B cell (primary cell): Measurements from ENCODE around the gene GPR78.

Experiments
- EZH2 ChIP-seq: IDR thresholded peaks from 2 replicates; pipeline ENCODE4 v1.6.1; 2012; ENCODE audit warnings: borderline replicate concordance, low read depth, mild to moderate bottlenecking, moderate library complexity, low read length; ENCODE audit not compliant: insufficient read depth, poor library complexity, severe bottlenecking
- TF ChIP-seq, protein P1 (sequence below): fragments of 200-600 bp; IDR thresholded peaks from one replicate; pipeline ENCODE4 v1.8.0; 2022; ENCODE audit warnings: antibody characterized with exemption, mild to moderate bottlenecking

DNA sequence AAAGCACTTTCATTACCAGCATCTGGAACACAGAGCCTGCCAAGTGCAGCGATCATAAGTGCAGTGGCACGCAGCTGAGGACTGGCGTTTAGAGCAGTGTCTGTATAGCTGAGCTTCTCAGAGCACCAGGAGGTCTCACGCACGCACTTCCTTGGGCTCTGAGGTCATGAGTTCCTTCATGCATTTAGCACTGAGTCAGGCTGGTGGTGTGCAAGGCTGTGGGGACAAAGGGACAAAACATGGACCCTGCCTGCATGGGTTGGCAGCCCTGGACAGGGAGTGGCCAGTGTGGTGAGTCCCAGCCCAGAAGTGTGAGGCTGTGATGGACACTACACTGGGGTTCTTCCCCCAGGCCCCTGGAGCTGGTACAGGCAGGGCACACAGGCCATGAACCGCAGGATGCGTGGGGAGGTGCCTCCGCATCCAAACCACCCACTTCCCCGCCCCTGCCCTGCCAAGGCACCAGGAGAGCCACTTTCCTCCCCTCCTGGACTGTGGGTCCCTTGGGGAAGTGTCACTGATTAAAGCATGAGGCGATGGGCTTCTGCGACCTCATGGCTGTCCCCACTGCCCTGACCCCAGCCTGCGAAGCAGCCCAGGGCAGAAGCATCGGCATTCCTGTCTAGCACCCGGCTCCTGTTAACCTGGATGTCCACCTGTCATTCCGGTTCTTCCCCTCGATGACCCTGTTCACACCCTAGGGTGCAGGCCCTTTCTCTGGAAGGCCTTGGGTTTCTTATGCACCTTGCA, 37.2 kb upstream of the GPR78 start:
- TF ChIP-seq, protein P1, sequence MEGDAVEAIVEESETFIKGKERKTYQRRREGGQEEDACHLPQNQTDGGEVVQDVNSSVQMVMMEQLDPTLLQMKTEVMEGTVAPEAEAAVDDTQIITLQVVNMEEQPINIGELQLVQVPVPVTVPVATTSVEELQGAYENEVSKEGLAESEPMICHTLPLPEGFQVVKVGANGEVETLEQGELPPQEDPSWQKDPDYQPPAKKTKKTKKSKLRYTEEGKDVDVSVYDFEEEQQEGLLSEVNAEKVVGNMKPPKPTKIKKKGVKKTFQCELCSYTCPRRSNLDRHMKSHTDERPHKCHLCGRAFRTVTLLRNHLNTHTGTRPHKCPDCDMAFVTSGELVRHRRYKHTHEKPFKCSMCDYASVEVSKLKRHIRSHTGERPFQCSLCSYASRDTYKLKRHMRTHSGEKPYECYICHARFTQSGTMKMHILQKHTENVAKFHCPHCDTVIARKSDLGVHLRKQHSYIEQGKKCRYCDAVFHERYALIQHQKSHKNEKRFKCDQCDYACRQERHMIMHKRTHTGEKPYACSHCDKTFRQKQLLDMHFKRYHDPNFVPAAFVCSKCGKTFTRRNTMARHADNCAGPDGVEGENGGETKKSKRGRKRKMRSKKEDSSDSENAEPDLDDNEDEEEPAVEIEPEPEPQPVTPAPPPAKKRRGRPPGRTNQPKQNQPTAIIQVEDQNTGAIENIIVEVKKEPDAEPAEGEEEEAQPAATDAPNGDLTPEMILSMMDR = no peak
- no peak for TF ChIP-seq EZH2
